GM23338 (cell line): ENCODE measurements around the gene GSTM5. TPM values are rescaled to one million over a fixed set of nuclear protein-coding genes. Genes with fewer than 3 reads are reported as not detected.

Experiments used
- ATAC-seq: fragments of 200-7000 bp; cut with Tn5 transposase; 3 replicates; pipeline ENCODE4 v1.9.1; 2020
- DNase-seq: peaks from one replicate; pipeline ENCODE4 v3.0.0-alpha.2; 2015; ENCODE audit warnings: low spot score
- H2AFZ ChIP-seq: fragments of 200-600 bp; sonication (generic); 2 replicates; pipeline ENCODE4 v1.8.0; 2016; ENCODE audit warnings: antibody characterized with exemption, mild to moderate bottlenecking, moderate library complexity
- H3F3A ChIP-seq: fragments of 200-600 bp; sonication (generic); replicated peaks from 2 replicates; pipeline ENCODE4 v1.8.0; 2017; ENCODE audit warnings: antibody characterized with exemption, mixed run types, low read depth
- H3K27ac ChIP-seq: fragments of 200-600 bp; sonication (generic); 2 replicates; pipeline ENCODE4 v1.6.1; 2016; ENCODE audit warnings: low read depth
- H3K27me3 ChIP-seq: fragments of 200-600 bp; sonication (generic); 2 replicates; pipeline ENCODE4 v1.8.0; 2016; ENCODE audit warnings: mild to moderate bottlenecking, mixed run types, moderate library complexity; ENCODE audit not compliant: insufficient read depth
- H3K36me3 ChIP-seq: fragments of 200-600 bp; sonication (generic); 2 replicates; pipeline ENCODE4 v1.8.0; 2016; ENCODE audit warnings: mild to moderate bottlenecking; ENCODE audit not compliant: insufficient read depth
- H3K4me1 ChIP-seq: fragments of 200-600 bp; sonication (generic); 2 replicates; pipeline ENCODE4 v1.8.0; 2016; ENCODE audit warnings: mild to moderate bottlenecking, moderate library complexity; ENCODE audit not compliant: insufficient read depth
- H3K4me2 ChIP-seq: fragments of 200-600 bp; sonication (generic); 2 replicates; pipeline ENCODE4 v1.7.1; 2017; ENCODE audit warnings: mixed run types
- H3K4me3 ChIP-seq: fragments of 200-600 bp; sonication (generic); 2 replicates; pipeline ENCODE4 v1.6.1; 2016; ENCODE audit warnings: mixed run types
- H3K79me2 ChIP-seq: fragments of 200-600 bp; sonication (generic); replicated peaks from 2 replicates; pipeline ENCODE4 v1.8.0; 2017; ENCODE audit warnings: mild to moderate bottlenecking; ENCODE audit not compliant: insufficient read depth
- H3K9me2 ChIP-seq: fragments of 200-600 bp; sonication (generic); 2 replicates; pipeline ENCODE4 v1.8.0; 2017; ENCODE audit not compliant: insufficient read depth
- H4K20me1 ChIP-seq: fragments of 200-600 bp; sonication (generic); replicated peaks from 2 replicates; pipeline ENCODE4 v1.8.0; 2017; ENCODE audit warnings: mild to moderate bottlenecking; ENCODE audit not compliant: insufficient read depth
- H3K27ac Mint-ChIP-seq: 2 replicates; pipeline ENCODE4 v1.8.0; 2020; ENCODE audit warnings: inconsistent platforms, mild to moderate bottlenecking, moderate library complexity, mixed read lengths
- H3K27me3 Mint-ChIP-seq: 3 replicates; pipeline ENCODE4 v1.8.0; 2022; ENCODE audit warnings: low read depth, mild to moderate bottlenecking, moderate library complexity, mixed read lengths, inconsistent platforms; ENCODE audit not compliant: insufficient read depth, poor library complexity
- H3K36me3 Mint-ChIP-seq: 3 replicates; pipeline ENCODE4 v1.8.0; 2021; ENCODE audit warnings: low read depth, mild to moderate bottlenecking, inconsistent platforms, moderate library complexity, mixed read lengths
- H3K4me1 Mint-ChIP-seq: 3 replicates; pipeline ENCODE4 v1.8.0; 2020; ENCODE audit warnings: mild to moderate bottlenecking, inconsistent platforms, mixed read lengths
- H3K4me3 Mint-ChIP-seq: 3 replicates; pipeline ENCODE4 v1.8.0; 2021; ENCODE audit warnings: moderate library complexity, mild to moderate bottlenecking, inconsistent platforms, mixed read lengths
- H3K9me3 Mint-ChIP-seq: 3 replicates; pipeline ENCODE4 v1.8.0; 2020; ENCODE audit warnings: moderate library complexity, mild to moderate bottlenecking, inconsistent platforms, mixed read lengths
- EZH2 ChIP-seq: fragments of 200-600 bp; sonication (generic); IDR thresholded peaks from one replicate; pipeline ENCODE4 v1.8.0; 2017; ENCODE audit warnings: antibody characterized with exemption, mild to moderate bottlenecking, low read depth; ENCODE audit not compliant: unreplicated experiment
- EZH2phosphoT487 ChIP-seq: fragments of 200-600 bp; sonication (generic); IDR thresholded peaks from one replicate; pipeline ENCODE4 v1.8.1; 2018; ENCODE audit warnings: antibody characterized with exemption; ENCODE audit not compliant: unreplicated experiment
- JUNB ChIP-seq: IDR thresholded peaks from one replicate; pipeline ENCODE4 v1.6.1; 2016; ENCODE audit warnings: antibody characterized with exemption; ENCODE audit not compliant: unreplicated experiment
- POLR2AphosphoS5 ChIP-seq: IDR thresholded peaks from 2 replicates; pipeline ENCODE4 v1.6.1; 2016; ENCODE audit warnings: antibody characterized with exemption, low read depth
- REST ChIP-seq: IDR thresholded peaks from one replicate; pipeline ENCODE4 v1.6.1; 2018; ENCODE audit warnings: antibody characterized with exemption; ENCODE audit not compliant: unreplicated experiment
- STAT1 ChIP-seq: IDR thresholded peaks from one replicate; pipeline ENCODE4 v1.6.1; 2016; ENCODE audit warnings: antibody characterized with exemption; ENCODE audit not compliant: unreplicated experiment
- ZNF114 ChIP-seq: fragments of 250-450 bp; sonication (Bioruptor Pico); IDR thresholded peaks from 2 replicates; pipeline ENCODE4 v1.5.0; 2020; ENCODE audit warnings: mild to moderate bottlenecking, moderate library complexity
- ZNF331 ChIP-seq: fragments of 250-450 bp; sonication (Bioruptor Pico); IDR thresholded peaks from 2 replicates; pipeline ENCODE4 v1.5.0; 2020; ENCODE audit warnings: low read depth, mild to moderate bottlenecking, moderate library complexity
- ZNF462 ChIP-seq: fragments of 250-450 bp; sonication (Bioruptor Pico); IDR thresholded peaks from 2 replicates; pipeline ENCODE4 v1.5.0; 2020; ENCODE audit warnings: mild to moderate bottlenecking, moderate library complexity
- polyA plus RNA-seq: library from polyadenylated mRNA; unstranded; fragments of >200 nt; fragmentation: Nextera tagmentation; extraction: Ambion mirVana; gene quantifications from 2 replicates; pipeline ENCODE4 v1.2.1, GENCODE V29; 2016
- total RNA-seq: library from RNA; depleted of rRNA; stranded (reverse); fragments of >200 nt; shearing (Covaris generic); gene quantifications from 2 replicates; pipeline ENCODE4 v1.2.3, GENCODE V29; 2014
- TF ChIP-seq, protein P1 (sequence below): IDR thresholded peaks from 2 replicates; pipeline ENCODE4 v1.6.1; 2016; ENCODE audit warnings: antibody characterized with exemption

GSTM5 gene
- total and polyA plus RNA-seq, 2 experiments from 2014 or later: 2.5 to 5.0 TPM

DNA sequence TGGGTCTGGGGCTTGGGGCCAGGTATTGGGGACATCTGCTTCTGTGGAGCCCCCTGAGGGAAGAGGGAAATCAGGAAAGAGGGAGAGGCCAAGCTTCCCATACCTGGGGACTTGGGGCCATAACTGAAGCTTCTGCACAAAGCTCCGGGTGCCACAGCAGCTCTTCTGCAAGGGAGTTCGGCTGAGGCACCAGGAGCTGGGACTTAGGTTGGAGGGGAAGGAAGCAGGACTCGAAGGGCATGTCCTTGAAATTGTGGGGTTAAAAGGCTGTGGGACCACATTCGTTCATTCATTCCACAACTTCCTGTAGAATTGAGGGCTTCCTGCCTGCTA is 53.4 kb downstream of the GSTM5 start:
- no peaks in the 10 kb centered on the region for H3K9me2 ChIP-seq

GRCh38 chr1:109765896-109766615 is 54.0 kb downstream of the GSTM5 start:
- DNase-seq: no peak
- Histone ChIP-seq H3K27ac (no peak overlapping the region), H4K20me1 (no peaks in the 10 kb centered on the region), H3K4me1 (no peaks in the 10 kb centered on the region), H3K4me3 (no peak overlapping the region), H3K79me2 (no peaks in the 10 kb centered on the region), H3F3A (no peaks in the 10 kb centered on the region), H3K9me2 (no peaks in the 10 kb centered on the region), H3K4me2 (no peak overlapping the region), H3K36me3 (no peaks in the 10 kb centered on the region), H2AFZ (no peak overlapping the region), H3K27me3 (no peaks in the 10 kb centered on the region)
- Mint-ChIP-seq H3K4me3 (no peak overlapping the region), H3K27me3 (peaks cover 13% of the 10 kb centered on the region), H3K4me1 (peaks cover 5% of the 10 kb centered on the region), H3K27ac (no peak overlapping the region), H3K9me3 (no peaks in the 10 kb centered on the region), H3K36me3 (no peaks in the 10 kb centered on the region; the same call in 2 of the 3 replicates)
- ATAC-seq: no peak
- TF ChIP-seq STAT1: no peak
- no peak for TF ChIP-seq ZNF462

More for the DNA sequence above, 53.4 kb downstream of the GSTM5 start:
- Histone ChIP-seq H3K4me2 (no peak overlapping the region), H3F3A (no peaks in the 10 kb centered on the region), H3K27me3 (no peaks in the 10 kb centered on the region), H4K20me1 (no peaks in the 10 kb centered on the region), H2AFZ (no peak overlapping the region), H3K27ac (no peak overlapping the region), H3K36me3 (no peaks in the 10 kb centered on the region), H3K4me3 (no peak overlapping the region), H3K79me2 (no peaks in the 10 kb centered on the region), H3K4me1 (no peaks in the 10 kb centered on the region)
- no peak for DNase-seq
- H3K4me1 Mint-ChIP-seq: peaks cover 5% of the 10 kb centered on the region
- no peak for TF ChIP-seq EZH2phosphoT487
- no peak for TF ChIP-seq ZNF114 (CRISPR knock-in tag)
- TF ChIP-seq JUNB: no peak
- no peak for TF ChIP-seq ZNF331
- TF ChIP-seq POLR2AphosphoS5: no peak
- no peak for TF ChIP-seq EZH2
- no peak for TF ChIP-seq REST
- TF ChIP-seq, protein P1, sequence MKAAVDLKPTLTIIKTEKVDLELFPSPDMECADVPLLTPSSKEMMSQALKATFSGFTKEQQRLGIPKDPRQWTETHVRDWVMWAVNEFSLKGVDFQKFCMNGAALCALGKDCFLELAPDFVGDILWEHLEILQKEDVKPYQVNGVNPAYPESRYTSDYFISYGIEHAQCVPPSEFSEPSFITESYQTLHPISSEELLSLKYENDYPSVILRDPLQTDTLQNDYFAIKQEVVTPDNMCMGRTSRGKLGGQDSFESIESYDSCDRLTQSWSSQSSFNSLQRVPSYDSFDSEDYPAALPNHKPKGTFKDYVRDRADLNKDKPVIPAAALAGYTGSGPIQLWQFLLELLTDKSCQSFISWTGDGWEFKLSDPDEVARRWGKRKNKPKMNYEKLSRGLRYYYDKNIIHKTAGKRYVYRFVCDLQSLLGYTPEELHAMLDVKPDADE: no peak
- ATAC-seq: no peak
- H3K4me3 Mint-ChIP-seq: no peak overlapping the region
- peaks cover 12% of the 10 kb centered on the region for H3K27me3 Mint-ChIP-seq
- H3K36me3 Mint-ChIP-seq: no peaks in the 10 kb centered on the region; the same call in 2 of the 3 replicates
- no peaks in the 10 kb centered on the region for H3K9me3 Mint-ChIP-seq
- no peak overlapping the region for H3K27ac Mint-ChIP-seq
